Cerebellar cortex (tissue), 1 donor: ENCODE data around the gene PLXNB3.

Experiments
- DNase-seq: peaks from one replicate; pipeline ENCODE4 v3.0.0-alpha.2; 2015; ENCODE audit warnings: low spot score

PLXNB3 gene

GRCh38 chrX:153761863-153762262 lies 2.2 kb upstream of the PLXNB3 start:
- DNase-seq: no peak

GRCh38 chrX:153762626-153763173 lies 1.3 kb upstream of the PLXNB3 start:
- no peak for DNase-seq

DNA sequence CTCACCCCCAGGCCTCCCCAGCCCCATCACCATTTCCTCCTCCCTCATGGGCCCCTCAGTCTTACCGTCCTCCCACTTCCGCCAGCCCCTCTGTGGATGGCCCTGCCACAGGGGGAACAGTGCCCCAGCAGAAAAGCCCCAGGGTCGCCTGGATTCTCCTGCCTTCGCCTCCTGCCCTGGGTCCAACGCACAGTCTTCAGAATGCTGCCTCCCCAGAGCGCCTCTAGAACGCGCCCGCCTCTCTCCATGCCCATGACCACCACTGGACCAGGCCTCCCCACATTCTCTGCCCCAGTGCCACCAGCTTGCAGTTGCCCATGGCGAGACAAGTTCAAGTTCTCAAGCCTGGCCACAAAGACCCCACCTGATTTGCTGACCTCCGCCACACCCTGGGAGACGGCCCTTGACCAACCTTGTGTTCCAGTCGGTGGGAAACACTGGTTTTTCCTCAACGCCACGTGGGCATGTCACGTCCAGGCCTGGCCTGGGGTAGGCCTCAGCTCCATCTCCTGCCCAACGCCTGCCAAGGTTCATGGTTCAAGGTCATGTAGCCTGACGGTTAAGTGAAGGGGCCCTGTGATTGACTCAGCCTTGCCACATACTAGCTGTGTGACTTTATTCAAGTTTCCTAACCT lies 634 bp upstream of the PLXNB3 start:
- no peak for DNase-seq

DNA sequence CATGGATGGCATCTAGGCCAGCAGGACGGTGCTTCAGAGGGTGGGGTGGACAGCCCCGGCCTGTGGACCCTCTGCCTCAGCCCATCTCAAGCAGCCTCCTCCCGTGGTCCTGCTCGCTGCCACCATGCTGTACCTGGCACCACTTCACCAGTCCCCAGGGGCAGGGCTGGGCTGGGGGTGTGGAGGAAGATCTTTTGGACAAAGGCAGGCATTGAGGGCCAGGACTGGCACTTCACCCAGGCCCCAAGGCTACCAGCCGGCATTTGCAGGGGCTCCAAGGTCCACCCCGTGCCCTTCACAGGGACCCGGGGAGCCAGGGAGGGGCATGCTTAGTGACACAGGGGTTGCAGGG lies 713 bp downstream of the PLXNB3 start:
- no peak for DNase-seq

DNA sequence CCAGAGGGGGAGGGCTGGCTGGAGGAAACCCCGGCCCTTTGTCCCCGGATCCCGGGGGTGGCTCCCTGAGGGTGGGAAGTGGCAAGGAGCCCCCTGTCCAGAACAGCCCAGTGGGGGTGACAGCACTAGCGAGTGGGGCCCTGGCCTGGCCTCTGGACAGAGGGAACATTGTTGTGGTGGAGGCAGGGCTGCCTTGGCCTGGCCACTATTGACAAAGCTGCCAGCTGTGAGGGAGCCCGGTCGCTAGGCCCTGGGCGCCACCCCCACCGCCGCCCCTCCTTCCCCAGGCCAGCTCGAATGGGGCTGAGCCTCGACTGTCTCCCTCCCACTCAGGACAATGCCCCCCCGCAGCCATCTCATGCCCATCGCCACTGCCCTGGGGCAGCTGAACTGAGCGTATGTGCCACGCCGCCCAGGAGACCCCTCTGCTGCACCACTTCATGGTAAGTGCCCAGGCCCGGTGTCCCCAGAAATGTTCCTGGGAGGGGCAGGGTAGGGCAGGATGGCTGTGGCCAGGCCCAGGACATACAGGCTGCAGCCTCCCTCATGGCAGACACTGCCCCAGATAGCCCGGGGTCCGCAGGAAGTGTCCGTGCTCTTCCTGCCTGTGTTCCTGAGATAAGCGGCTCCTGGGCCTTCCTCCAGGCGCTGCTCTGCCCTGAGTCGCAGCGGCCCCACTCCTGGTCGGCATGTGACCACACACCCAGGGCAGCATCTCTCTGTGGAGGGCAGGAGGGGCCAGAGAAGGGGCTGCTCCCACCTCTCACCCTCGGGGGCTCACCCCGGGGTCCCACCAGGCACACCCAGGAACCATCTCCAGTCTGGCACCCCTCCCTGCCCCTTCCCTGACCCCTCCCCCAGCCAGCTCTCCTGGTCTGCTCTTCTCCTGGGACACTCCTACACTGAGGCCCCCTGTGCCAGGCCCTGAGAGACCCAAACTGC lies 1.4 kb downstream of the PLXNB3 start:
- no peak for DNase-seq

DNA sequence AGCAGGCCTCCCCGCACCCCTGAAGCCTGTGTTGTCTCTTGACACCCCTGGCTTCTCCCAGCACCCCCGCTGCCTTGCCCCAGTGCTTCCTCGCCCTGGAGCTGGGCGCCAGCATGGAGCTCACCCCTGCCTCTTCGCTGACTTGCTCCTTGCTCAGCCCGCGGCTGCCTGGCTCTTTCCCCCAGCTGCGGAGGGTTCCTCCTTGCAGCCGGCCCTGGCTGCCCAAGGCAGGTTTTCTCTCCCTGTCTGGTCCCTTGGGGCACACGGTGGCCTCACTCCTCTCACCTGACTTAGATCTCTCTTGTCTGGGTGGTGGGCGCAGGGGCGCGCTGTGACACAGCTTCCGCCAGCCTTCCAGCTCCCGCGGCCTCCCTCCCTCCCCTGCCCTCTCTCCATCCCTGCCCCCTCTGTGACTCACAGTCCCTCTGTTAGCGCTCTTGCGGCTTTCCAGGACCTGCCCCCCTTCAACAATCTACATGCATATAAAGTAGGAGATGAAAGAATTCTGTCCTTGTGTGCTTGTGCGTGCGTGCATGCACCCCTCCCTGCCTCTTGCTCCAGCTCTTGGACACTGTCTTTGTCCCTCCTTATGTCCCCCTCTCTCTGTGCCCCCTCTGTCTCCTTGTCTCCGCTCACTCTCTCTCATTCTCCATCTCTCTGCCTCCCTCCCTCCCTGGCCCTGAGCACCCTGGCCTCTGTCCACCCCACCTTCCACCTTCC lies 2.2 kb downstream of the PLXNB3 start:
- DNase-seq: no peak

GRCh38 chrX:153766871-153767673 lies 3.0 kb downstream of the PLXNB3 start:
- DNase-seq: no peak

- DNase-seq: no peak
Measured at GRCh38 chrX:153767674-153768055, 3.6 kb downstream of the PLXNB3 start.

- DNase-seq: no peak
Measured at GRCh38 chrX:153768311-153769157, 4.5 kb downstream of the PLXNB3 start.

DNA sequence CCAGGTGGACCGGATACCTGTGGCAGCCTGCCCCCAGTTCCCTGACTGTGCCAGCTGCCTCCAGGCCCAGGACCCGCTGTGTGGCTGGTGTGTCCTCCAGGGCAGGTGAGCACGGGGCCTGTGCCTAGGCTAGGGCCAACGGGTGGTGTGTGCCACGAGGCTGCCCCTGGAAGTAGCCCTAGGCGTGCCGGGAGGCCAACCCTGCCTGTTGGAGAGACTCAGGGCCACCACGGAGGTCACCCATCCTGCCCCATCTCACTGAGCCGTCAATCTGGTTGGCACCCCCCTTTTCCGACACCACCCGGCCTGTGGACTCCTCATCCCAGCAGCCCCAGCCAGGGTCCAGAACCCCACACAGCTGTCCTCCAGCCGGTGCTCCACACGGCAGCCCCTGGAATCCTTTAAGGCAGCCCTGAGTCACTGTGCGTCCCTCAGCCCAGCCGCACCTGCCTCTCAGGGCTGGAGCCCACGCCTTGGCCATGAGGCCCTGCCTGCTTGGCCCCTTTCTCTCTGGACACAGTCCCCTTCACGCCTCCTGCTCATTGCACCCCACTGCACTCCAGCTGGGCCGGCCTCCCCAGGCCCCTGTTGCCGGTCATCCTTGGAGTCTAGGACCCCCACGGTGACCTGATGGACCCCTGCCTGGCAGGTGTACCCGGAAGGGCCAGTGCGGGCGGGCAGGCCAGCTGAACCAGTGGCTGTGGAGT lies 5.3 kb downstream of the PLXNB3 start:
- no peak for DNase-seq

DNA sequence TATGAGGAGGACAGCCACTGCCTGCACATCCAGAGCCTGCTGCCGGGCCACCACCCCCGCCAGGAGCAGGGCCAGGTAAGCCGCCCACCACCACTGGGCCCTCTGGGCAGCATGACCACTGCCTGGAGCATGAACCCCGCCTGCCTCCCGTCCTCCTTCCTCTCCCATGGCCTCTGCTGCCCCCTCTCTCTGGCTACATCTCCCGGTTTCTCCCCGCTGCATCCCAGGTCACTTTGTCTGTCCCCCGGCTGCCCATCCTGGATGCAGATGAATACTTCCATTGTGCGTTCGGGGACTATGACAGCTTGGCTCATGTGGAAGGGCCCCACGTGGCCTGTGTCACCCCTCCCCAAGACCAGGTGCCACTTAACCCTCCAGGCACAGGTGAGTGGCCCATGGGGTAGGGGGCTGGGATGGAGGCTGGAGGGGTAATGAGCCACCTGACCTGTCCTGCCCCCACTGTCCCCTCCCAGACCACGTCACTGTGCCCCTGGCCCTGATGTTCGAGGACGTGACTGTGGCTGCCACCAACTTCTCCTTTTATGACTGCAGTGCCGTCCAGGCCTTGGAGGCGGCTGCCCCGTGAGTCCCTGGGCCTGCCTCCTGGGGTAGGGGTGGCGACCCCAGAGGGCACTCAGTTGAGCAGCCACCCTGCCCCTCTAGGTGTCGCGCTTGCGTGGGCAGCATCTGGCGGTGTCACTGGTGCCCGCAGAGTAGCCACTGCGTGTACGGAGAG lies 6.0 kb downstream of the PLXNB3 start:
- DNase-seq: no peak

GRCh38 chrX:153770601-153771414 lies 6.8 kb downstream of the PLXNB3 start:
- DNase-seq: no peak

- DNase-seq: no peak
Measured at GRCh38 chrX:153771415-153772315, 7.6 kb downstream of the PLXNB3 start.

- no peak for DNase-seq
Measured at GRCh38 chrX:153772316-153773217, 8.5 kb downstream of the PLXNB3 start.

DNA sequence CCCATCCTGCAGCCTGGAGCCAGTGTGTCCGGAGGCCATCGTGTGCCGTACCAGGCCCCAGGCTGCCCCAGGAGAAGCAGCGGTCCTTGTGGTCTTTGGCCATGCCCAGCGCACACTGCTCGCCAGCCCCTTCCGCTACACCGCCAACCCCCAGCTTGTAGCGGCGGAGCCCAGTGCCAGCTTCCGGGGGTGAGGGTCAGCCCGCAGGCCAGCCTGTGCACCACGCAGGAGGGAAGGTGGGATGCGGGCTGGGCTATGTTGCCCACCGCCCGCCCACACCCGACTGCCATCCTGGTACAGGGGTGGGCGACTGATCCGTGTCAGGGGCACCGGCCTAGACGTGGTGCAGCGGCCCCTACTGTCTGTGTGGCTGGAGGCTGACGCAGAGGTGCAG lies 9.2 kb downstream of the PLXNB3 start:
- no peak for DNase-seq
